KMS-11 (cell line): ENCODE data around the gene KLRF1.

Source experiments
- H2AFZ ChIP-seq: fragments of 200-600 bp; sonication (generic); 2 replicates; pipeline ENCODE4 v1.6.1; 2016; ENCODE audit warnings: antibody characterized with exemption, mixed run types, low read depth
- H3K27ac ChIP-seq: fragments of 200-600 bp; sonication (generic); 2 replicates; pipeline ENCODE4 v1.6.1; 2016; ENCODE audit warnings: mild to moderate bottlenecking, mixed run types
- H3K27me3 ChIP-seq: fragments of 200-600 bp; sonication (generic); 2 replicates; pipeline ENCODE4 v1.6.1; 2017; ENCODE audit warnings: mild to moderate bottlenecking, low read depth, mixed run types, moderate library complexity; ENCODE audit not compliant: insufficient read depth
- H3K36me3 ChIP-seq: fragments of 200-600 bp; sonication (generic); 2 replicates; pipeline ENCODE4 v1.6.1; 2017; ENCODE audit warnings: mild to moderate bottlenecking, mixed run types; ENCODE audit not compliant: insufficient read depth
- H3K4me1 ChIP-seq: fragments of 200-600 bp; sonication (generic); 2 replicates; pipeline ENCODE4 v1.6.1; 2016; ENCODE audit warnings: mild to moderate bottlenecking, low read depth, mixed run types; ENCODE audit not compliant: poor library complexity, severe bottlenecking
- H3K4me2 ChIP-seq: fragments of 200-600 bp; sonication (generic); 2 replicates; pipeline ENCODE4 v1.7.0; 2016; ENCODE audit warnings: mild to moderate bottlenecking, mixed run types
- H3K4me3 ChIP-seq: fragments of 200-600 bp; sonication (generic); IDR thresholded peaks from 2 replicates; pipeline ENCODE4 v1.6.1; 2017; ENCODE audit warnings: low read depth, low read length, mixed read lengths; ENCODE audit not compliant: insufficient read depth
- H3K79me2 ChIP-seq: fragments of 200-600 bp; sonication (generic); 2 replicates; pipeline ENCODE4 v1.6.1; 2016; ENCODE audit warnings: low read depth, mixed run types; ENCODE audit not compliant: insufficient read depth
- H3K9ac ChIP-seq: fragments of 200-600 bp; sonication (generic); 2 replicates; pipeline ENCODE4 v1.6.1; 2016; ENCODE audit warnings: mild to moderate bottlenecking, mixed run types
- H4K20me1 ChIP-seq: fragments of 200-600 bp; sonication (generic); 2 replicates; pipeline ENCODE4 v1.6.1; 2016; ENCODE audit warnings: mild to moderate bottlenecking, mixed run types; ENCODE audit not compliant: insufficient read depth
- TF ChIP-seq, protein P1 (sequence below): fragments of 200-600 bp; sonication (generic); conservative IDR thresholded peaks from 2 replicates; pipeline ENCODE4 v1.6.1; 2017; ENCODE audit warnings: low read depth, mild to moderate bottlenecking, antibody characterized with exemption, low read length, moderate library complexity, mixed read lengths

KLRF1 gene

DNA sequence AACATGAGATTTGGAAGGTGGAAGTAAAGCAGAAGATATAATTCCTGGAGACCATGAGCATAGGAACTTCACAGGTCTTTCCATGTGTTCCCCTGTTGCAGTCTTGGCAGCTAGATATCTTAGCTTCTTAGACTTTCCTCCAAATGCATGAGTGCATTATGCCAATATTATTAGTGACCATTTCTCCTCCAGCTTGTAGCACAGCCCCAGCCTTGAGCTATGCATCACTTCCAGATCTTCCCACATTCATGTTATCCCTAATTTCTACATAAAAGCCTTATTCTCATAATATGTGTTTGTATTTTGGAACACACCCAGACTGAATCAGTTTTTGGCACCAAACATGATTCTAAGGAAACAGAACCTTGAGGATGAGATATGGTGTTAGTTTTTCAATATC, 30.9 kb downstream of the KLRF1 start:
- no peak overlapping the region for H3K27ac ChIP-seq
- no peaks in the 10 kb centered on the region for H3K36me3 ChIP-seq
- H4K20me1 ChIP-seq: no peaks in the 10 kb centered on the region
- no peaks in the 10 kb centered on the region for H3K79me2 ChIP-seq
- H3K4me1 ChIP-seq: no peaks in the 10 kb centered on the region
- TF ChIP-seq, protein P1, sequence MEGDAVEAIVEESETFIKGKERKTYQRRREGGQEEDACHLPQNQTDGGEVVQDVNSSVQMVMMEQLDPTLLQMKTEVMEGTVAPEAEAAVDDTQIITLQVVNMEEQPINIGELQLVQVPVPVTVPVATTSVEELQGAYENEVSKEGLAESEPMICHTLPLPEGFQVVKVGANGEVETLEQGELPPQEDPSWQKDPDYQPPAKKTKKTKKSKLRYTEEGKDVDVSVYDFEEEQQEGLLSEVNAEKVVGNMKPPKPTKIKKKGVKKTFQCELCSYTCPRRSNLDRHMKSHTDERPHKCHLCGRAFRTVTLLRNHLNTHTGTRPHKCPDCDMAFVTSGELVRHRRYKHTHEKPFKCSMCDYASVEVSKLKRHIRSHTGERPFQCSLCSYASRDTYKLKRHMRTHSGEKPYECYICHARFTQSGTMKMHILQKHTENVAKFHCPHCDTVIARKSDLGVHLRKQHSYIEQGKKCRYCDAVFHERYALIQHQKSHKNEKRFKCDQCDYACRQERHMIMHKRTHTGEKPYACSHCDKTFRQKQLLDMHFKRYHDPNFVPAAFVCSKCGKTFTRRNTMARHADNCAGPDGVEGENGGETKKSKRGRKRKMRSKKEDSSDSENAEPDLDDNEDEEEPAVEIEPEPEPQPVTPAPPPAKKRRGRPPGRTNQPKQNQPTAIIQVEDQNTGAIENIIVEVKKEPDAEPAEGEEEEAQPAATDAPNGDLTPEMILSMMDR: no peak
- H2AFZ ChIP-seq: no peak overlapping the region
- H3K9ac ChIP-seq: no peak overlapping the region
- no peaks in the 10 kb centered on the region for H3K27me3 ChIP-seq
- H3K4me3 ChIP-seq: no peak overlapping the region
- no peak overlapping the region for H3K4me2 ChIP-seq

DNA sequence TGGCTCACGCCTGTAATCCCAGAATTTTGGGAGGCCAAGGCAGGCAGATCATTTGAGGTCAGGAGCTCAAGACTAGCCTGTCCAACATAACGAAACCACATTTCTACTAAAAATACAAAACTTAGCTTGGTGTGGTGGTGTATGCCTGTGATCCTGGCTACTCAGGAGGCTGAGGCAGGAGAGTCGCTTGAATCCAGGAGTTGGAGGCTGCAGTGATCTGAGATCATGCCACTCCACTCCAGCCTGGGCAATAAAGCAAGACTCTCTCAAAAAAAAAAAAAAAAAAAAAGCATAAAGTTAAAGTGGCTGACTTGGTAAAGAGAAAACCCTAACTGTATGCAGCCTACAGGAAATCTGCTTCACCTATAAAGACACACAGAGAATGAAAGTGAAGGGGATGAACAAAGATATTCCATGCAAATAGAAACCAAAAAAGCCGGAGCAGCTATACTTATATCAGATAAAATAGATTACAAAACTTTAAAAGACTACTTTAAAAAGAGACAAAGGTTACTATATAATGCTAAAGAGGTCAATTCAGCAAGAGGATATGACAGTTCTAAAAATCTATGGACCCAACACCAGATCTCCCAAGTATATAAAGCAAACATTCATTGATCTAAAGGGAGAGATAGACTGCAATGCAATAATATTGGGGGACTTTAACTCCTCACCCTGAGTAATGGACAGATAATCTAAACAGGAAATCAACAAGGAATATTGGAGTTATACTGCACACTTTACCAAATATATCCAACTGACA, 37.8 kb downstream of the KLRF1 start:
- H3K79me2 ChIP-seq: no peaks in the 10 kb centered on the region
- peaks cover 29% of the 10 kb centered on the region for H3K4me1 ChIP-seq
- H3K4me2 ChIP-seq: peak overlapping the region; percentile 55
- TF ChIP-seq, protein P1: no peak
- H3K4me3 ChIP-seq: no peak overlapping the region
- H3K27me3 ChIP-seq: no peaks in the 10 kb centered on the region
- H4K20me1 ChIP-seq: no peaks in the 10 kb centered on the region
- no peak overlapping the region for H2AFZ ChIP-seq
- H3K9ac ChIP-seq: peak overlapping the region; percentile 56; the same call in 1 of the 2 replicates
- H3K27ac ChIP-seq: peak overlapping the region; percentile 74
- no peaks in the 10 kb centered on the region for H3K36me3 ChIP-seq

DNA sequence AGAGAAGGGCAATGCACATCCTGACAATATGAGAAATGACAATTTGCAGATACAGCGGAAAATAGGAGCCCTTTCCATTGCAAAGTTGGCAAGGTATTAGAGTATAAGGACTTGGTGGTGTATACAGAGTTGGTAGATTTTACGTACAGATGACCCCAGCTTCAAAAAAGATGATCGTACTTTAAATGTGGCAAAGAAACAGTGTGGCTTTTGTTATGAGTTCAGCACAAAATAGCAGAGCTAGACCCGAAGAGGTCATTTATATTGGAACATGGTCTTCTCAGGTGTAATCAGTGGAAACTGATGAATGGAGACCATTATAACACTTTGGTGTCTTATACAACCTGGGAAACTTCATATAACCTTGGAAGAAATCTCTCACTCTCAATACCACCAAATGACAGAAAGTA, 39.6 kb downstream of the KLRF1 start:
- Histone ChIP-seq H2AFZ (peak overlapping the region; percentile 5; the same call in 1 of the 2 replicates), H3K4me1 (peaks cover 35% of the 10 kb centered on the region), H3K9ac (peak overlapping the region; percentile 56), H3K4me2 (peak overlapping the region; percentile 55; the same call in 1 of the 2 replicates), H3K36me3 (no peaks in the 10 kb centered on the region), H4K20me1 (no peaks in the 10 kb centered on the region), H3K27ac (peak overlapping the region; percentile 74), H3K4me3 (no peak overlapping the region), H3K79me2 (no peaks in the 10 kb centered on the region), H3K27me3 (no peaks in the 10 kb centered on the region)
- TF ChIP-seq, protein P1: no peak

DNA sequence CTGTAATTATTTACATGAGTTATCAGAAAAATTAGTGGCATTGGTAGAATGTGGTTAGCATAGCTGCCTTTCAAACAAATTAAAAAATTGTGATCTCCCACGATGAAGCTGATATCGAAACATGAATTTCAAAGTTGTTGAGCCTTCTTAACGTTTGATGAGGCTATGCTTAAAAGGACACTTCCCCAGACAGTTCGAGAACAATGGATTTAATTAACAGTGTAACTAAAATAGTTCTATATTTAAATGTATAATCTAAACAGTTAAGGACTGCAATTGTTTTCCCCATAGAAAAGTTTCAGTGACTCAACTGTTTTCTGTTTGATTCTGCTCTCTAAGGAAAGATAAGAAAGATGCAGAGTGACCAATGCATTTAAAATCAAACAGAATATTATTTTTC, 40.2 kb downstream of the KLRF1 start:
- Histone ChIP-seq H3K9ac (peak overlapping the region; percentile 56), H3K27me3 (no peaks in the 10 kb centered on the region), H4K20me1 (no peaks in the 10 kb centered on the region), H3K4me3 (no peak overlapping the region), H3K36me3 (no peaks in the 10 kb centered on the region), H3K27ac (peak overlapping the region; percentile 74), H3K4me2 (peak overlapping the region; percentile 55; the same call in 1 of the 2 replicates), H2AFZ (no peak overlapping the region), H3K79me2 (no peaks in the 10 kb centered on the region), H3K4me1 (peaks cover 35% of the 10 kb centered on the region)
- TF ChIP-seq, protein P1: no peak
